ENCODE data around the gene SCLY.
A peak's percentile ranks its signal among the peaks of the same experiment; 100 is the strongest.

The SCLY gene

DNA sequence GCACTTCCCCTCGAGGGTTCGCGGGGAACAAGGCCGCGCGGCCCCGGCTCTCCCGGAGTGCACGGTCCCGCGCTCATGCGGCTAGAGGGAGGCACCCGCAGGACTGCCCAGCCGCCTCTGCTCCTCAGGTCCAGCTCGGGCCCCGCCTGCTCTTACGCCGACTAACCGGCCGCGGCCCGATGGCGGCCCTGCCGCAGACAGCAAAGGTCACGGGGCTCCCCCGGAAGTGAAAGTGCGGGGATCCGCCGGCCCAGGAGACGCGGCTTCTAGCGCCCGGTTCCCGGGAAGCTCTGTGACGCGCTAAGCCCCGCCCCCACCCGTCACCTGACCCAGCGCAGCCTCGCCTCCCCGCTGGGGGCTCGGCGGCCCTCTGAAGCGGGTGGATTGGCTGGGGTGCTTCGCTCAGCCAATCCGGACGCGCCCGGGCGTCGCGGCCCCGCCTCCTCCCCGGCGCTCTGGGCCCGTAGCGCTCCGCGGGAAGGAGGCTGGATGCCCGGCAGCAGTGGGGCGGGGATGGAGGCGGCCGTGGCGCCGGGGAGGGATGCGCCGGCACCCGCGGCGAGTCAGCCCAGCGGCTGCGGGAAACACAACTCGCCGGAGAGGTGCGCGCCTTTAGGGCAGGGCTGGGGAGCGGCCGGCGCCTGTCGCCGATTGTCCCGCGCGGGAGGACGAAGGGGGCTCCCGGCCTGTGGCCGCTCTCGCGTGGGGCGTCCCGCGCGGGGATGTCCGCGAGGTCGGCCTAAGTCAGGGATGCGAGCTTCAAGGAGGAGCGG, at the start of gene SCLY:
TSS of gene SCLY (plus strand) at position 460 of the 773 bp plus-strand sequence. CDS start at position 514, 54 bp downstream.
- TF ChIP-seq, protein P1, sequence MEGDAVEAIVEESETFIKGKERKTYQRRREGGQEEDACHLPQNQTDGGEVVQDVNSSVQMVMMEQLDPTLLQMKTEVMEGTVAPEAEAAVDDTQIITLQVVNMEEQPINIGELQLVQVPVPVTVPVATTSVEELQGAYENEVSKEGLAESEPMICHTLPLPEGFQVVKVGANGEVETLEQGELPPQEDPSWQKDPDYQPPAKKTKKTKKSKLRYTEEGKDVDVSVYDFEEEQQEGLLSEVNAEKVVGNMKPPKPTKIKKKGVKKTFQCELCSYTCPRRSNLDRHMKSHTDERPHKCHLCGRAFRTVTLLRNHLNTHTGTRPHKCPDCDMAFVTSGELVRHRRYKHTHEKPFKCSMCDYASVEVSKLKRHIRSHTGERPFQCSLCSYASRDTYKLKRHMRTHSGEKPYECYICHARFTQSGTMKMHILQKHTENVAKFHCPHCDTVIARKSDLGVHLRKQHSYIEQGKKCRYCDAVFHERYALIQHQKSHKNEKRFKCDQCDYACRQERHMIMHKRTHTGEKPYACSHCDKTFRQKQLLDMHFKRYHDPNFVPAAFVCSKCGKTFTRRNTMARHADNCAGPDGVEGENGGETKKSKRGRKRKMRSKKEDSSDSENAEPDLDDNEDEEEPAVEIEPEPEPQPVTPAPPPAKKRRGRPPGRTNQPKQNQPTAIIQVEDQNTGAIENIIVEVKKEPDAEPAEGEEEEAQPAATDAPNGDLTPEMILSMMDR (IDR thresholded peaks at IDR 0.05; ENCODE audit: low read depth, low read length, missing control alignments) = no peak
- peak within 1 kb of the TSS; percentile 98 for H3K4me3 ChIP-seq (ENCODE audit: low read depth, low read length)
- DNase-seq (ENCODE audit: low read depth) = peak; percentile 81

DNA sequence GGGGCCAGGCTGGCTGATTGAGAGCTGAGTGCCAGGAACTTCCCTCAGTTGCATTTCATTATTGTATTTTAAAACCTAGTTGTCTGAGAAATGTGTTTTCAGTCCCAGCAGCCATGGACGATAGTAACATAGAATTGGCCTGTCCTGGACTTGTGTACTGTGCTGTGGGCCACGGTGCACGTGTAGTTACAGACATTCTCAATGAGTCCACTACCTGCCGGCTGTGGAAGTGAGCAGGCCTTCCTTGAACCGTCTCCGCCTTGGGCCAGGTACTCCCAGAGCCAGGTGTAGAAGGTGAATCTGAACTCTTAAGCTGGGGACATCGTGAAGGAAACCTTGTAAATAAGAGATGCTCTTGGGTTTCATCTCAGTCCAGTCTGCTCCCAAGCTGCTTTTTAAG, 47.0 kb upstream of the SCLY start:
- no peak overlapping the region for H3K4me3 ChIP-seq (ENCODE audit: low read depth, low read length)
- TF ChIP-seq, protein P1 (IDR thresholded peaks at IDR 0.05; ENCODE audit: low read depth, low read length, missing control alignments) = no peak
- DNase-seq (ENCODE audit: low read depth) = no peak

DNA sequence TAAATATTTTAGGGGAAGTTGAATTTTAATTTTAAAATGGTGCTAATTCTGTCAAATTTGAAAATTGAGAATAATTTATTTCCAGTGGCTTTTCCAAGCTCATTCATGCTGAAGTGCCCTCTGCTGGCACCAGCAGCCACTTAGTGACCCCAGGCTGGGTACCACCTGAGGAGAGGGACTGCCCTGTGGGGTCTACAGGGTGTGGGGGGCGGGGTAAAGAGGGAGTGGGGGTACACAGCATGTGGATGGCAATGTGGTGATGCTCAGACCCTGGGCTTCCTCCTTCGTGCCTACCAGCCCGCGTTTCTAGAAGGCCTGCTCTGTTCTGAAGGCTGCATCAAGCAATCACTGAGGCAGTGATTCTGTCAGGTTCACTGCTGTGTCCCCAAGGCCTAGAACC, 45.1 kb upstream of the SCLY start:
- no peak for DNase-seq (ENCODE audit: low read depth)
- no peak overlapping the region for H3K4me3 ChIP-seq (ENCODE audit: low read depth, low read length)

DNA sequence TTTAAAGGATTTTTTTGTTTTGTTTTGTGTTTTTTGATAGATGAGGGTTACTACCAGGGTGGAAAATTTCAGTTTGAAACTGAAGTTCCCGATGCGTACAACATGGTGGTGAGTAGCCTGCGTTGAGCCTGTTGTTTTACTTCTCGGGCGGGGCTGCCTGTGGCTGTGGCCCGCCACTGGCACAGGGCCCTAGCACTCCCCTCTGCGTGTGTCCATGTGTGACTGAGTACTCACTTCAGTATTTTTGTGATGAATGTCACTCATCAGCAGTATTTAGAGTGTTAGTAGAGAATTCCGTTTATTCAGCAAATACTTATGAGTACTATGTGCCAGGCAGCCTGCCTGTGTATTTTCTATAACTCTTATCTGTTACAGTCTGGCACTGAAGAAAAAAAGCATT, 44.3 kb upstream of the SCLY start:
- TF ChIP-seq, protein P1 (IDR thresholded peaks at IDR 0.05; ENCODE audit: low read depth, low read length, missing control alignments) = no peak
- no peak for DNase-seq (ENCODE audit: low read depth)
- H3K4me3 ChIP-seq (ENCODE audit: low read depth, low read length) = no peak overlapping the region

More for the DNA sequence above, 45.1 kb upstream of the SCLY start:
- TF ChIP-seq, protein P1 (IDR thresholded peaks at IDR 0.05; ENCODE audit: low read depth, low read length, missing control alignments) = no peak

- no peak overlapping the region for H3K4me3 ChIP-seq (ENCODE audit: low read depth, low read length)
- TF ChIP-seq, protein P1 (IDR thresholded peaks at IDR 0.05; ENCODE audit: low read depth, low read length, missing control alignments) = no peak
- no peak for DNase-seq (ENCODE audit: low read depth)
Observed at GRCh38 chr2:238019962-238020361, 40.8 kb upstream of the SCLY start.

DNA sequence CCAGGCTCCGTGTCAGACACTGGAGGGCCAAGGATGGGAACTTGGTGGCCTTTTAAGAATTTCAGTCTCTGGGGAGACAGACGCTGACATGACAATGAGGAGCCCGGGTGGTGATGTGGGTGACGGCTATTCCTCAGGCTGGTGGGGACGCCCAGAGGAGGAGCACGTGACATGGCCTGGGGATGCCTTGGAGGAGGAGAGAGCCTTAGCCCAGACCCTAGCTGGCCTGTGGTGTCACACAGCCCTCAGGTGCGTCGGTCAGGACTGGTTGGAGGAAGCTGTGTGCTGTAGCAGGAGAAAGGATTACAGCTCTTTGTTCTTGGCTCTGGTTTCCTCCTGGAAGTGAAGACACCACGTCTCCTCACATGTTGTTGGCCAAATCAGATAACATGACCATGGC, 40.0 kb upstream of the SCLY start:
- TF ChIP-seq, protein P1 (IDR thresholded peaks at IDR 0.05; ENCODE audit: low read depth, low read length, missing control alignments) = no peak
- DNase-seq (ENCODE audit: low read depth) = no peak
- no peak overlapping the region for H3K4me3 ChIP-seq (ENCODE audit: low read depth, low read length)

DNA sequence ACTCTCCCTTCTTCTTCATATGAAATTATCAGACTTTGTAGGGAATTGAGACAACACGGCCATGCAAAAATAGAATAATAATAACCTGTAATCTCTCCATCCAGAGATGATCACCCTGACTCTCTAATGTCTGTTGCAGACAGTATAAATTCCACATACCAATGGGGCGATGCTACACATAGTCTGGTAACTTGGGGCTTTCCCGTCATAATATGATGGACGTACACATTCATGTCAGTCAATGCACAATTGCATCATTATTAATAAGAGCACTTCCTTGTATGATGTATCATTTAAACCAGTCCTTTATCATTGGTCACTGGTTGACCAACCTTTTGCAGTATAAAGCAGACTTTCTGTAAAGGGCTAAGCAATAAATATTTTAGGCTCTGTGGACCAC, 39.5 kb upstream of the SCLY start:
- H3K4me3 ChIP-seq (ENCODE audit: low read depth, low read length) = no peak overlapping the region
- TF ChIP-seq, protein P1 (IDR thresholded peaks at IDR 0.05; ENCODE audit: low read depth, low read length, missing control alignments) = no peak
- DNase-seq (ENCODE audit: low read depth) = no peak

Measured in GM12864 (cell line).